Naive thymus-derived CD4-positive, alpha-beta T cell (primary cell): ENCODE measurements around the gene WWOX. TPM values are rescaled to one million over a fixed set of nuclear protein-coding genes. Genes with fewer than 3 reads are reported as not detected.

Experiments used
- ATAC-seq: fragments of 150-1000 bp; cut with Tn5 transposase; 2 replicates; pipeline ENCODE4 v1.10.0; 2021; ENCODE audit warnings: mild to moderate bottlenecking, moderate library complexity
- CTCF ChIA-PET: fragments of 350-600 bp; sonication (Branson Sonifier 250); formaldehyde crosslinking; loops from one replicate; lab custom pipeline; 2021; ENCODE audit warnings: antibody characterized with exemption; lab: Charles Lee
- POLR2A ChIA-PET: fragments of 350-600 bp; sonication (Branson Sonifier 250); formaldehyde crosslinking; loops from one replicate; lab custom pipeline; 2021; ENCODE audit warnings: antibody characterized with exemption, inconsistent platforms; lab: Charles Lee
- DNase-seq, 9 donors: peaks; one replicate each; pipeline versions ENCODE4 v3.0.0 to v3.0.0-alpha.2; 2020 to 2022; ENCODE audit warnings: mixed read lengths in 1 of 9
- H3K27ac ChIP-seq: one replicate; pipeline ENCODE4 v1.7.0; 2013; ENCODE audit warnings: mild to moderate bottlenecking, low read depth, low read length, moderate library complexity
- H3K27me3 ChIP-seq, 2 donors: one replicate each; pipeline ENCODE4 v1.7.0; 2013; ENCODE audit warnings: low read length in 2 of 2, mild to moderate bottlenecking in 2 of 2, moderate library complexity in 2 of 2; ENCODE audit not compliant: control insufficient read depth in 2 of 2, insufficient read depth in 2 of 2
- H3K36me3 ChIP-seq, 3 experiments: 1 replicate in 2 of 3; 2 replicates in 1 of 3; pipeline ENCODE4 v1.7.0; 2013; ENCODE audit warnings: low read length in 3 of 3, mild to moderate bottlenecking in 3 of 3, moderate library complexity in 1 of 3; ENCODE audit not compliant: insufficient read depth in 3 of 3, control insufficient read depth in 2 of 3
- H3K4me1 ChIP-seq, 2 donors: one replicate each; pipeline ENCODE4 v1.7.0; 2013; ENCODE audit warnings: low read length in 2 of 2, mild to moderate bottlenecking in 2 of 2, moderate library complexity in 1 of 2; ENCODE audit not compliant: control insufficient read depth in 2 of 2, insufficient read depth in 2 of 2
- H3K4me3 ChIP-seq: 2 replicates; pipeline ENCODE4 v1.7.0; 2013; ENCODE audit warnings: mild to moderate bottlenecking, low read length
- H3K9me3 ChIP-seq, 3 experiments: 1 replicate in 2 of 3; 2 replicates in 1 of 3; pipeline ENCODE4 v1.7.0; 2013; ENCODE audit warnings: low read length in 3 of 3; ENCODE audit not compliant: control insufficient read depth in 2 of 3
- H3K27ac Mint-ChIP-seq, 9 donors: one replicate each; pipeline ENCODE4 v1.8.0; 2020 to 2022; ENCODE audit warnings: mixed read lengths in 9 of 9, mild to moderate bottlenecking in 8 of 9, moderate library complexity in 5 of 9, inconsistent platforms in 2 of 9
- H3K27me3 Mint-ChIP-seq, 5 donors: one replicate each; pipeline ENCODE4 v1.8.0; 2021 to 2022; ENCODE audit warnings: mixed read lengths in 5 of 5, mild to moderate bottlenecking in 1 of 5
- H3K36me3 Mint-ChIP-seq, 5 donors: one replicate each; pipeline ENCODE4 v1.8.0; 2020 to 2022; ENCODE audit warnings: mixed read lengths in 5 of 5, mild to moderate bottlenecking in 3 of 5, inconsistent platforms in 1 of 5
- H3K4me1 Mint-ChIP-seq, 7 donors: one replicate each; pipeline ENCODE4 v1.8.0; 2020 to 2022; ENCODE audit warnings: mixed read lengths in 7 of 7, mild to moderate bottlenecking in 3 of 7, inconsistent platforms in 1 of 7
- H3K4me3 Mint-ChIP-seq, 10 donors: one replicate each; pipeline ENCODE4 v1.8.0; 2020 to 2022; ENCODE audit warnings: mild to moderate bottlenecking in 10 of 10, mixed read lengths in 10 of 10, moderate library complexity in 6 of 10, inconsistent platforms in 2 of 10
- H3K9me3 Mint-ChIP-seq, 11 donors: one replicate each; pipeline ENCODE4 v1.8.0; 2020 to 2022; ENCODE audit warnings: mixed read lengths in 11 of 11, mild to moderate bottlenecking in 4 of 11, inconsistent platforms in 1 of 11, moderate library complexity in 1 of 11
- intact Hi-C, 2 donors: fragments of 100-400 bp; cut with micrococcal nuclease; formaldehyde crosslinking; loops; one replicate each; pipeline ENCODE4 v1.15.1; 2023
- polyA plus RNA-seq, 2 donors: library from polyadenylated mRNA; unstranded; fragments of 300-500 nt; fragmentation: Illumina TruSeq; gene quantifications; one replicate each; pipeline ENCODE4 v1.2.3, GENCODE V29; 2021
- total RNA-seq, 6 experiments: library from RNA in 5 of 6; stranded (reverse) in 5 of 6; gene quantifications; 1 replicate in 5 of 6; 2 replicates in 1 of 6; pipeline ENCODE4 v1.2.3 and lab custom pipeline; 2021 to 2026

Gene WWOX
- total and polyA plus RNA-seq, 7 experiments from 2014 or later: 13.8 to 31.1 (median 20.8) TPM

GRCh38 chr16:78998879-78999278 lies 899.4 kb downstream of the WWOX start:
- CTCF ChIA-PET: no interaction called here
- Mint-ChIP-seq H3K4me3 (no peak overlapping the region), H3K4me1 (peaks cover 0 to 7% (median 0%) of the 10 kb centered on the region in 7 donors), H3K27ac (no peak overlapping the region), H3K9me3 (peaks cover 0 to 3% (median 0%) of the 10 kb centered on the region in 11 donors), H3K36me3 (peaks cover 0 to 11% (median 0%) of the 10 kb centered on the region in 5 donors), H3K27me3 (no peaks in the 10 kb centered on the region)
- H3K27ac ChIP-seq: no peak overlapping the region
- H3K4me3 ChIP-seq: no peak overlapping the region
- no peaks in the 10 kb centered on the region for H3K4me1 ChIP-seq
- POLR2A ChIA-PET: no interaction called here
- H3K36me3 ChIP-seq: no peaks in the 10 kb centered on the region
- intact Hi-C loops: no loop called here
- no peak for ATAC-seq
- no peaks in the 10 kb centered on the region for H3K9me3 ChIP-seq
- no peaks in the 10 kb centered on the region for H3K27me3 ChIP-seq
- DNase-seq: no peak

GRCh38 chr16:79001156-79001967 lies 901.9 kb downstream of the WWOX start:
- Histone ChIP-seq H3K4me1 (no peaks in the 10 kb centered on the region), H3K27me3 (no peaks in the 10 kb centered on the region), H3K9me3 (no peaks in the 10 kb centered on the region), H3K36me3 (no peaks in the 10 kb centered on the region), H3K4me3 (no peak overlapping the region), H3K27ac (no peak overlapping the region)
- intact Hi-C loops: no loop called here
- ATAC-seq (no peak), DNase-seq (no peak)
- no peak overlapping the region for H3K27ac Mint-ChIP-seq
- peaks cover 0 to 4% (median 0%) of the 10 kb centered on the region in 11 donors for H3K9me3 Mint-ChIP-seq
- H3K36me3 Mint-ChIP-seq: peaks cover 0 to 11% (median 0%) of the 10 kb centered on the region in 5 donors
- H3K27me3 Mint-ChIP-seq: no peaks in the 10 kb centered on the region
- peaks cover 0 to 3% (median 0%) of the 10 kb centered on the region in 7 donors for H3K4me1 Mint-ChIP-seq
- CTCF ChIA-PET: no interaction called here
- POLR2A ChIA-PET: no interaction called here
- no peak overlapping the region for H3K4me3 Mint-ChIP-seq

- Mint-ChIP-seq H3K27me3 (no peaks in the 10 kb centered on the region), H3K4me3 (no peak overlapping the region), H3K9me3 (peaks cover 0 to 4% (median 0%) of the 10 kb centered on the region in 11 donors), H3K36me3 (peaks cover 0 to 6% (median 0%) of the 10 kb centered on the region in 5 donors), H3K4me1 (peaks cover 0 to 6% (median 0%) of the 10 kb centered on the region in 7 donors), H3K27ac (peak overlapping the region in 1 of 9 donors; percentile 13)
- Histone ChIP-seq H3K27ac (no peak overlapping the region), H3K4me1 (no peaks in the 10 kb centered on the region), H3K9me3 (no peaks in the 10 kb centered on the region), H3K36me3 (no peaks in the 10 kb centered on the region), H3K4me3 (no peak overlapping the region), H3K27me3 (no peaks in the 10 kb centered on the region)
- ChIA-PET CTCF (no interaction called here), POLR2A (no interaction called here)
- intact Hi-C loops: no loop called here
- no peak for ATAC-seq
- DNase-seq: no peak
Measured at GRCh38 chr16:79003026-79003609, 903.7 kb downstream of the WWOX start.

GRCh38 chr16:79004309-79004708 lies 904.9 kb downstream of the WWOX start:
- no peaks in the 10 kb centered on the region for H3K27me3 Mint-ChIP-seq
- peaks cover 0 to 3% (median 0%) of the 10 kb centered on the region in 5 donors for H3K36me3 Mint-ChIP-seq
- POLR2A ChIA-PET: no interaction called here
- Histone ChIP-seq H3K4me3 (no peak overlapping the region), H3K4me1 (no peaks in the 10 kb centered on the region), H3K27ac (no peak overlapping the region), H3K27me3 (no peaks in the 10 kb centered on the region), H3K9me3 (no peaks in the 10 kb centered on the region), H3K36me3 (no peaks in the 10 kb centered on the region)
- H3K4me3 Mint-ChIP-seq: no peak overlapping the region
- no peak overlapping the region for H3K27ac Mint-ChIP-seq
- intact Hi-C loops: no loop called here
- peaks cover 0 to 6% (median 0%) of the 10 kb centered on the region in 7 donors for H3K4me1 Mint-ChIP-seq
- DNase-seq: no peak
- CTCF ChIA-PET: no interaction called here
- H3K9me3 Mint-ChIP-seq: peaks cover 0 to 6% (median 0%) of the 10 kb centered on the region in 11 donors
- no peak for ATAC-seq

GRCh38 chr16:79005096-79005495 lies 905.6 kb downstream of the WWOX start:
- Mint-ChIP-seq H3K4me1 (peaks cover 0 to 6% (median 0%) of the 10 kb centered on the region in 7 donors), H3K27me3 (no peaks in the 10 kb centered on the region), H3K36me3 (peaks cover 0 to 3% (median 0%) of the 10 kb centered on the region in 5 donors), H3K27ac (no peak overlapping the region), H3K9me3 (peaks cover 0 to 6% (median 0%) of the 10 kb centered on the region in 11 donors), H3K4me3 (no peak overlapping the region)
- Histone ChIP-seq H3K27ac (no peak overlapping the region), H3K36me3 (no peaks in the 10 kb centered on the region), H3K27me3 (no peaks in the 10 kb centered on the region), H3K4me3 (no peak overlapping the region), H3K4me1 (no peaks in the 10 kb centered on the region), H3K9me3 (no peaks in the 10 kb centered on the region)
- ChIA-PET CTCF (no interaction called here), POLR2A (no interaction called here)
- ATAC-seq (no peak), DNase-seq (no peak)
- intact Hi-C loops: no loop called here

- Mint-ChIP-seq H3K9me3 (peaks cover 0 to 7% (median 0%) of the 10 kb centered on the region in 11 donors), H3K4me3 (no peak overlapping the region), H3K27ac (no peak overlapping the region), H3K27me3 (no peaks in the 10 kb centered on the region), H3K36me3 (peaks cover 0 to 3% (median 0%) of the 10 kb centered on the region in 5 donors), H3K4me1 (peaks cover 0 to 6% (median 0%) of the 10 kb centered on the region in 7 donors)
- no peaks in the 10 kb centered on the region for H3K9me3 ChIP-seq
- intact Hi-C loops: no loop called here
- ChIA-PET POLR2A (no interaction called here), CTCF (no interaction called here)
- H3K36me3 ChIP-seq: no peaks in the 10 kb centered on the region
- ATAC-seq: no peak
- no peak for DNase-seq
- H3K4me3 ChIP-seq: no peak overlapping the region
- H3K27ac ChIP-seq: no peak overlapping the region
- no peaks in the 10 kb centered on the region for H3K27me3 ChIP-seq
- H3K4me1 ChIP-seq: no peaks in the 10 kb centered on the region
Measured at GRCh38 chr16:79006206-79006605, 906.8 kb downstream of the WWOX start.
